ENCODE results near the gene C5.
A peak's percentile ranks its signal among the peaks of the same experiment; 100 is the strongest.

C5 gene

DNA sequence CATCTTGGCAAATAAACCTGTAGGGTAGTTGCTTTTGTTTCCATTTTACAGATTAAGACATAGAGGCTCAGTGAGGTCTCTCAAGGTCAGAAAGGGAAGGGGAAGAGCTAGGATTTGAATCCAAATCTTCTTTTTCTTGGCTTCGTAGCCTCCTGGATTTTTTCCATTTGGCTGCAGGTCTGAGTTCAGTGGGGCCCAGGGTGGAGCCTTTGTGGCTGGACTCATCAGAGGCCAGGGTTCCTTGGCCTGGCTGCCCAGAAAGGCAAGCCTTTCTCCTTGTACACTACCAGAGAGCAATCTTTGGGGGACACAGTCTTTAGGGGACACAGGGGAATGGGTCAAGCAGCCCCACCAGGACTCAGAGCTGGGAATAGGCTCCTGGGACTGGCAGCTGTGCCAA lies 112.9 kb downstream of the C5 start:
- H3K4me1 ChIP-seq = peaks cover 17% of the 10 kb centered on the region
- no peak overlapping the region for H3K4me3 ChIP-seq (ENCODE audit: low read depth, low read length)
- H3K9me3 ChIP-seq = no peaks in the 10 kb centered on the region
- no peak for DNase-seq
- H3K27me3 ChIP-seq = no peaks in the 10 kb centered on the region
- H3K36me3 ChIP-seq = no peaks in the 10 kb centered on the region
- no peak for TF ChIP-seq CTCF (IDR thresholded peaks at IDR 0.05; ENCODE audit: low read depth, low read length)

- Histone ChIP-seq H3K9me3 (no peaks in the 10 kb centered on the region), H3K4me1 (peaks cover 19% of the 10 kb centered on the region), H3K36me3 (no peaks in the 10 kb centered on the region), H3K4me3 (ENCODE audit: low read depth, low read length) (no peak overlapping the region), H3K27me3 (no peaks in the 10 kb centered on the region)
- no peak for TF ChIP-seq CTCF (IDR thresholded peaks at IDR 0.05; ENCODE audit: low read depth, low read length)
- no peak for DNase-seq
Observed at GRCh38 chr9:120936764-120937122, 113.3 kb downstream of the C5 start.

DNA sequence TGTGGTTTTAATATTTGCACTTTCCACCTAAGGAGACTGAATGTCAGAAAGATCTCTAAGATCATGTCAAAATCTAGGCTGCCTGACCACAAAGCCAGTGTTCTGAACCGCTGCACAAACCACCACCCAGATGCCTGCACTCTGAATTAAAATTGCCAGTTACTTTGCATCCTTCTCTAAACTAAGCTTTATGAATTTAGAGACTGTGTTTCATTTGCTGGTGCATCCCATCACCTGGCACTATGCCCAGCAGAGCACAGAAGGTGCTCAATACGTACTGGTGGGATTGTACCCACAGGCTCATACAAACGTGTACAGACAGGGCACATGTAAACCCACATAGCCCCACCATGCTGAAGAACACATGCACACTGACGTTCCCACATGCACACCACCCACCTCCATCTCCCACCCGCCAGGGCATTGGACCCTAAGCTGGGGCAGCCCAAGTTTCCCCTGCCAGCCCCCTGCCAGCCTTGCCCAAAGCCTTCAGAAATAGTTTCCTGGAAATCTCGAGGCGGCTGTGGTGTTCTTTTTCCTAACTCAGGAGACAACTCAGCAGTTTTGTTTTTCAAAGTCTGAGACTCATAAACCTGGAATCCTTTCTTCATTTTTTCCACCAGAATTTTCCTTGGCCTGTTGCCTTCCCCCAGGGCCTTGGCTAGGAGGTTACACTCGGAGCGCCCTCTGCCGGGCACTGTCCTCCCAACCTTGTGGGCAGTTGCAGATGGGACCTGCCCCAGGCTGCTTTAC lies 113.9 kb downstream of the C5 start:
- Histone ChIP-seq H3K27me3 (no peaks in the 10 kb centered on the region), H3K9me3 (no peaks in the 10 kb centered on the region), H3K4me3 (ENCODE audit: low read depth, low read length) (peak overlapping the region; percentile 14; the same call in 1 of the 2 replicates), H3K36me3 (no peaks in the 10 kb centered on the region), H3K4me1 (peaks cover 19% of the 10 kb centered on the region)
- TF ChIP-seq CTCF (IDR thresholded peaks at IDR 0.05; ENCODE audit: low read depth, low read length) = peak; percentile 97
- DNase-seq = peak; percentile 96

GRCh38 chr9:120935383-120935857 lies 114.7 kb downstream of the C5 start:
- TF ChIP-seq CTCF (IDR thresholded peaks at IDR 0.05; ENCODE audit: low read depth, low read length) = no peak
- H3K27me3 ChIP-seq = no peaks in the 10 kb centered on the region
- H3K4me1 ChIP-seq = peaks cover 19% of the 10 kb centered on the region
- 0 out of 2 replicates have a peak overlapping the region, but pooled peaks have one; percentile 14 for H3K4me3 ChIP-seq (ENCODE audit: low read depth, low read length)
- no peaks in the 10 kb centered on the region for H3K36me3 ChIP-seq
- H3K9me3 ChIP-seq = no peaks in the 10 kb centered on the region
- DNase-seq = peak; percentile 96

DNA sequence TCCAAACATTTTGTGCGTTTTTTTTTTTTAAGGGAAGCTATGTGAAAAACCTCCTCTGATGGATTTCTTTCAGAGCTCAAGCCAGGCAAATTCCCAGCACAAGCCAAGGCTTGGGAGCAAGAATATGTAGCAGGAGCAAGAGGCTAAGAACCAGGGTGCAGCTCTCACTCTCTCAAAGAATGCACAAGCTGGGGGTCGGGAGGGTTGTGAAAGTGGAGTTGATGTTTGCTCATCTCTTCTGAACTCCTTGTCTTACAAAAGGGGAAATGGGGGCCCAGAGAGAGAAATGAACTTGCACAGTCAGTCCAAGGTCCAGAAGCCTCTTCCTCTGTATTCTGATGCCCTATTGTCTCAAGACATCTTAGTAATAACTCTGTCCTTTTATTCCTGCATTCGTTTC lies 115.8 kb downstream of the C5 start:
- H3K4me1 ChIP-seq = peaks cover 22% of the 10 kb centered on the region
- H3K4me3 ChIP-seq (ENCODE audit: low read depth, low read length) = no peak overlapping the region
- no peaks in the 10 kb centered on the region for H3K36me3 ChIP-seq
- no peaks in the 10 kb centered on the region for H3K27me3 ChIP-seq
- H3K9me3 ChIP-seq = no peaks in the 10 kb centered on the region
- DNase-seq = no peak
- TF ChIP-seq CTCF (IDR thresholded peaks at IDR 0.05; ENCODE audit: low read depth, low read length) = no peak

DNA sequence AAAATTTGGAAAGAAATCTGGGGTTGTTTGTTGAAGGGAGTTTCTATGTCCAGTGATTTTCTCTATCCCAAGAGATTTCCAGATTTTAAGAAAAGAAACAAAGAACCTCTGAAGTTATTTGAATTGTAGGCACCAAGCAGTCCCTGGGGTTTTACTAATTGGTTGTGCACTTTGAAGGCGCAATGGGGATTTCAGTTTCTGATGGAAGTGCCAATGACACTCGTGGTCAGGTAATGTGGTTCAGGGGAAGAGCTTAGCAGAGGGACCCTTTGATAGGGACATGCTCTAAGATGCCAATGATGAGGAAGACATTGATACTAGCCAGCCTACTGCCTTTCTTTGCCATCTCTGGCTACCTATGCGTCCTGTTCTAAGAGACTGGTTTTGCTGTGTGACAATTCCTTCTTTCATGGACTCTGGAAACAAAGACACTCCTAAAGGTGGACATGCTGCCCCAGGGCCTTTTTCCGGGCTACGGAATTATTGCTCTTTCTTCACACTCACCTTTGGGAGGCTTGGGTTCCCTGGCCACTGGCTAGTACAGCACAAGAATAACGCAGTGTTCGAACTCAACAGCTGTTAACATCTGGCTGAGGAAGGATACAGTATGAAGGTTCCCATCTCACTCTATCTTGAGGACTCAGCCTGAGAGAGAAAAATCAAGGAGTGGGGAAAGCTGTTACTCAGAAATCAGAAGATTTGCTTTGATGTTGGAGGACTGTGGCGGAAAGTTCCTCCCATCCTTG lies 116.6 kb downstream of the C5 start:
- TF ChIP-seq CTCF (IDR thresholded peaks at IDR 0.05; ENCODE audit: low read depth, low read length) = no peak
- H3K4me3 ChIP-seq (ENCODE audit: low read depth, low read length) = no peak overlapping the region
- no peaks in the 10 kb centered on the region for H3K36me3 ChIP-seq
- H3K9me3 ChIP-seq = no peaks in the 10 kb centered on the region
- no peak for DNase-seq
- peaks cover 22% of the 10 kb centered on the region for H3K4me1 ChIP-seq
- H3K27me3 ChIP-seq = no peaks in the 10 kb centered on the region
